ENCODE results near the gene LHPP.

The LHPP gene

GRCh38 chr10:124629842-124630241, 168.2 kb downstream of the LHPP start:
- TF ChIP-seq ZFX (IDR thresholded peaks at IDR 0.05) (no peak), CTCF (conservative IDR thresholded peaks at IDR 0.05) (no peak)
- H3K27ac ChIP-seq = no peak overlapping the region

GRCh38 chr10:124630551-124630950, 168.9 kb downstream of the LHPP start:
- no peak overlapping the region for H3K27ac ChIP-seq
- TF ChIP-seq CTCF (conservative IDR thresholded peaks at IDR 0.05) (no peak), ZFX (IDR thresholded peaks at IDR 0.05) (no peak)

- H3K27ac ChIP-seq = peak overlapping the region; percentile 19
Measured at GRCh38 chr10:124632064-124632531, 170.5 kb downstream of the LHPP start.

GRCh38 chr10:124632566-124632965, 170.9 kb downstream of the LHPP start:
- H3K27ac ChIP-seq = peak overlapping the region; percentile 19
- TF ChIP-seq CTCF (conservative IDR thresholded peaks at IDR 0.05) (no peak), ZFX (IDR thresholded peaks at IDR 0.05) (no peak)

More at GRCh38 chr10:124632064-124632531, 170.5 kb downstream of the LHPP start:
- no peak; the same call in 1 of the 2 replicates for TF ChIP-seq CTCF (conservative IDR thresholded peaks at IDR 0.05)
- TF ChIP-seq ZFX (IDR thresholded peaks at IDR 0.05) = no peak

- no peak overlapping the region for H3K27ac ChIP-seq
- TF ChIP-seq CTCF (conservative IDR thresholded peaks at IDR 0.05) (no peak), ZFX (IDR thresholded peaks at IDR 0.05) (no peak)
Measured at GRCh38 chr10:124636271-124636995, 174.8 kb downstream of the LHPP start.

- H3K27ac ChIP-seq = no peak overlapping the region
- TF ChIP-seq ZFX (IDR thresholded peaks at IDR 0.05) (no peak), CTCF (conservative IDR thresholded peaks at IDR 0.05) (no peak)
Measured at GRCh38 chr10:124637091-124637700, 175.6 kb downstream of the LHPP start.

- H3K27ac ChIP-seq = no peak overlapping the region
- TF ChIP-seq CTCF (conservative IDR thresholded peaks at IDR 0.05) (no peak), ZFX (IDR thresholded peaks at IDR 0.05) (no peak)
Measured at GRCh38 chr10:124637746-124638145, 176.1 kb downstream of the LHPP start.
